K562 (cell line): ENCODE measurements around the gene ZNF335. TPM values are rescaled to one million over a fixed set of nuclear protein-coding genes. Genes with fewer than 3 reads are reported as not detected.

ENCODE experiments used
- CSDE1 ChIP-seq, 2 experiments: fragments of 450-650 bp; IDR thresholded peaks; 2 replicates each; pipeline ENCODE4 v1.6.1; 2016; ENCODE audit warnings: mild to moderate bottlenecking in 1 of 2
- ETV1 ChIP-seq: fragments of 450-650 bp; conservative IDR thresholded peaks from 2 replicates; pipeline ENCODE4 v1.6.1; 2016; ENCODE audit warnings: missing genetic modification characterization, control low read depth, low read depth, missing compliant biosample characterization
- ETV5 ChIP-seq: sonication (generic); formaldehyde crosslinking; IDR thresholded peaks from 2 replicates; pipeline ENCODE4 v1.4.0; 2020; ENCODE audit warnings: low read depth, mild to moderate bottlenecking, missing genetic modification reagents
- FOXP1 ChIP-seq: sonication (generic); formaldehyde crosslinking; IDR thresholded peaks from 2 replicates; pipeline ENCODE4 v1.8.0; 2022; ENCODE audit warnings: mild to moderate bottlenecking, missing genetic modification reagents
- GTF2A2 ChIP-seq: IDR thresholded peaks from 2 replicates; pipeline ENCODE4 v1.6.1; 2016; ENCODE audit warnings: mild to moderate bottlenecking, missing genetic modification characterization, missing compliant biosample characterization
- KLF10 ChIP-seq: fragments of 250-450 bp; sonication (Bioruptor Pico); IDR thresholded peaks from 2 replicates; pipeline ENCODE4 v1.6.1; 2021; ENCODE audit warnings: matching md5 sums
- MAX ChIP-seq: sonication (generic); formaldehyde crosslinking; IDR thresholded peaks from 2 replicates; pipeline ENCODE4 v1.9.0; 2022; ENCODE audit warnings: mild to moderate bottlenecking, missing genetic modification reagents
- NR2C2 ChIP-seq, 2 experiments: fragments of 200-800 bp in 1 of 2; sonication (Bioruptor generic) in 1 of 2; sonication (generic) in 1 of 2; formaldehyde crosslinking in 1 of 2; IDR thresholded peaks; 2 replicates each; pipeline versions ENCODE4 v1.6.1 to v1.8.0; 2016 to 2022; ENCODE audit warnings: mild to moderate bottlenecking in 1 of 2, missing compliant biosample characterization in 1 of 2, missing genetic modification characterization in 1 of 2, missing genetic modification reagents in 1 of 2
- OTX1 ChIP-seq: fragments of 450-650 bp; formaldehyde crosslinking; IDR thresholded peaks from 2 replicates; pipeline ENCODE4 v1.4.0; 2022; ENCODE audit warnings: mild to moderate bottlenecking
- POLR2A ChIP-seq: fragments of 450-650 bp; conservative IDR thresholded peaks from 2 replicates; pipeline ENCODE4 v1.6.1; 2016
- POLR2AphosphoS5 ChIP-seq: IDR thresholded peaks from 2 replicates; pipeline ENCODE4 v1.6.1; 2011; ENCODE audit warnings: mild to moderate bottlenecking, low read depth, low read length, moderate library complexity; ENCODE audit not compliant: control insufficient read depth, insufficient read depth
- RREB1 ChIP-seq: fragments of 250-450 bp; sonication (Bioruptor Pico); IDR thresholded peaks from 2 replicates; pipeline ENCODE4 v1.4.0; 2020
- SAFB ChIP-seq: fragments of 200-400 bp; formaldehyde crosslinking; IDR thresholded peaks from 2 replicates; pipeline ENCODE4 v1.6.1; 2017; ENCODE audit warnings: low read depth, low read length, borderline replicate concordance
- SRSF7 ChIP-seq: fragments of 200-400 bp; formaldehyde crosslinking; optimal IDR thresholded peaks from 2 replicates; pipeline ENCODE3; 2017; ENCODE audit warnings: mild to moderate bottlenecking, low read depth, low read length
- SUPT5H ChIP-seq: fragments of 450-650 bp; IDR thresholded peaks from 2 replicates; pipeline ENCODE4 v1.6.1; 2016
- TBP ChIP-seq: optimal IDR thresholded peaks from 2 replicates; pipeline ENCODE3; 2011; ENCODE audit warnings: low read depth, low read length, improper control_type of control experiment
- TCF7 ChIP-seq: sonication (generic); IDR thresholded peaks from 2 replicates; pipeline ENCODE4 v1.6.1; 2016; ENCODE audit warnings: antibody characterized with exemption, borderline replicate concordance
- ZNF24 ChIP-seq: fragments of 450-650 bp; IDR thresholded peaks from 2 replicates; pipeline ENCODE4 v1.6.1; 2016
- ZNF263 ChIP-seq: sonication (generic); formaldehyde crosslinking; IDR thresholded peaks from 2 replicates; pipeline ENCODE4 v1.8.0; 2022; ENCODE audit warnings: mild to moderate bottlenecking, missing genetic modification reagents, borderline replicate concordance
- ZNF449 ChIP-seq: fragments of 250-450 bp; sonication (Bioruptor Pico); IDR thresholded peaks from 2 replicates; pipeline ENCODE4 v1.8.0; 2022; ENCODE audit warnings: moderate library complexity, mild to moderate bottlenecking, inconsistent platforms
- ZNF707 ChIP-seq: fragments of 250-450 bp; sonication (Bioruptor Pico); conservative IDR thresholded peaks from 2 replicates; pipeline ENCODE4 v1.8.0; 2022; ENCODE audit warnings: inconsistent platforms, mild to moderate bottlenecking, moderate library complexity
- polyA plus RNA-seq, 8 experiments: library from polyadenylated mRNA; depleted of rRNA in 4 of 8; stranded (reverse) in 5 of 8; unstranded in 3 of 8; fragments of >200 nt; fragmentation: Nextera tagmentation in 2 of 8; fragmentation: Illumina TruSeq in 1 of 8; extraction: Ambion mirVana in 2 of 8; extraction: Trizol in 1 of 8; gene quantifications; 2 replicates each; pipeline versions ENCODE4 v1.2.1 to v1.2.3, GENCODE V29; 2011 to 2014; ENCODE audit warnings: inconsistent platforms in 1 of 8, missing spikeins in 1 of 8
- total RNA-seq, 7 experiments: library from RNA; depleted of rRNA in 6 of 7; stranded (reverse); fragments of >200 nt in 6 of 7; fragmentation: Illumina TruSeq in 2 of 7; extraction: Trizol in 2 of 7; gene quantifications; 2 replicates each; pipeline versions ENCODE4 v1.2.1 to v1.2.3, GENCODE V29; 2011 to 2021; ENCODE audit warnings: low replicate concordance in 1 of 7

The ZNF335 gene
- total and polyA plus RNA-seq, 9 of the 15 experiments (the other 6 are each of a cell fraction or from before 2014, with no cell fraction given): 0.39 to 16.0 (median 7.6) TPM

- TF ChIP-seq RREB1 (CRISPR knock-in tag) (peak; percentile 82; the same call in 1 of the 2 replicates), ZNF24 (0 out of 2 replicates have a peak, but pooled peaks have one; percentile 78), MAX (CRISPR knock-in tag) (peak; percentile 43), ZNF449 (0 out of 2 replicates have a peak, but pooled peaks have one; percentile 5), CSDE1 (IDR thresholded peaks at IDR 0.05) (peak; percentile 73 to 88; a peak in 2 of 4 replicates), GTF2A2 (tag) (0 out of 2 replicates have a peak, but pooled peaks have one; percentile 69), TBP (peak; percentile 97), FOXP1 (CRISPR knock-in tag) (peak; percentile 71; the same call in 1 of the 2 replicates), KLF10 (no peak), POLR2A (peak; percentile 99), SUPT5H (peak; percentile 98), ETV5 (CRISPR knock-in tag) (peak; percentile 48; the same call in 1 of the 2 replicates), ZNF707 (CRISPR knock-in tag) (no peak), SAFB (0 out of 2 replicates have a peak, but pooled peaks have one; percentile 20), SRSF7 (peak; percentile 75), POLR2AphosphoS5 (peak; percentile 57), TCF7 (peak; percentile 42; the same call in 1 of the 2 replicates), OTX1 (CRISPR knock-in tag) (peak; percentile 78; the same call in 1 of the 2 replicates), NR2C2 (CRISPR knock-in tag; IDR thresholded peaks at IDR 0.05) (peak; percentile 84), NR2C2 (tag; IDR thresholded peaks at IDR 0.05) (peak; percentile 84; the same call in 1 of the 2 replicates), ETV1 (0 out of 2 replicates have a peak, but pooled peaks have one; percentile 31), ZNF263 (CRISPR knock-in tag) (peak; percentile 64; the same call in 1 of the 2 replicates)
Observed at GRCh38 chr20:45934586-45935415, 37.2 kb downstream of the ZNF335 start, which contains the start of gene PCIF1 (continued).
